Islet of Langerhans (tissue), 1 donor: ENCODE results near the gene SPACA7.

Source experiments
- FAIRE-seq: peaks from one replicate; lab custom pipeline; 2011; peaks lifted over from hg19 to GRCh38; lab: Jason Lieb, UNC

SPACA7 gene

GRCh38 chr13:112448621-112449544, 72.7 kb downstream of the SPACA7 start:
- no peak for FAIRE-seq

GRCh38 chr13:112449545-112449930, 73.4 kb downstream of the SPACA7 start:
- no peak for FAIRE-seq

GRCh38 chr13:112450118-112450903, 74.2 kb downstream of the SPACA7 start:
- no peak for FAIRE-seq

GRCh38 chr13:112450904-112451240, 74.7 kb downstream of the SPACA7 start:
- peak; percentile 95 for FAIRE-seq

GRCh38 chr13:112451512-112452379, 75.6 kb downstream of the SPACA7 start:
- no peak for FAIRE-seq

GRCh38 chr13:112452380-112453206, 76.4 kb downstream of the SPACA7 start:
- FAIRE-seq = no peak

GRCh38 chr13:112453207-112453829, 77.2 kb downstream of the SPACA7 start:
- FAIRE-seq = no peak

- FAIRE-seq = no peak
Observed at GRCh38 chr13:112453874-112454647, 77.9 kb downstream of the SPACA7 start.

- no peak for FAIRE-seq
Observed at GRCh38 chr13:112454648-112455334, 78.6 kb downstream of the SPACA7 start.

GRCh38 chr13:112455476-112456059, 79.4 kb downstream of the SPACA7 start:
- no peak for FAIRE-seq

GRCh38 chr13:112456138-112457056, 80.2 kb downstream of the SPACA7 start:
- no peak for FAIRE-seq

- no peak for FAIRE-seq
Observed at GRCh38 chr13:112457081-112457480, 80.9 kb downstream of the SPACA7 start.

GRCh38 chr13:112457485-112457884, 81.3 kb downstream of the SPACA7 start:
- no peak for FAIRE-seq

- no peak for FAIRE-seq
Observed at GRCh38 chr13:112462408-112462807, 86.3 kb downstream of the SPACA7 start.

GRCh38 chr13:112464720-112465119, 88.6 kb downstream of the SPACA7 start:
- no peak for FAIRE-seq

GRCh38 chr13:112465251-112466131, 89.3 kb downstream of the SPACA7 start:
- no peak for FAIRE-seq
